ENCODE results near the gene WDR33.

Gene WDR33

DNA sequence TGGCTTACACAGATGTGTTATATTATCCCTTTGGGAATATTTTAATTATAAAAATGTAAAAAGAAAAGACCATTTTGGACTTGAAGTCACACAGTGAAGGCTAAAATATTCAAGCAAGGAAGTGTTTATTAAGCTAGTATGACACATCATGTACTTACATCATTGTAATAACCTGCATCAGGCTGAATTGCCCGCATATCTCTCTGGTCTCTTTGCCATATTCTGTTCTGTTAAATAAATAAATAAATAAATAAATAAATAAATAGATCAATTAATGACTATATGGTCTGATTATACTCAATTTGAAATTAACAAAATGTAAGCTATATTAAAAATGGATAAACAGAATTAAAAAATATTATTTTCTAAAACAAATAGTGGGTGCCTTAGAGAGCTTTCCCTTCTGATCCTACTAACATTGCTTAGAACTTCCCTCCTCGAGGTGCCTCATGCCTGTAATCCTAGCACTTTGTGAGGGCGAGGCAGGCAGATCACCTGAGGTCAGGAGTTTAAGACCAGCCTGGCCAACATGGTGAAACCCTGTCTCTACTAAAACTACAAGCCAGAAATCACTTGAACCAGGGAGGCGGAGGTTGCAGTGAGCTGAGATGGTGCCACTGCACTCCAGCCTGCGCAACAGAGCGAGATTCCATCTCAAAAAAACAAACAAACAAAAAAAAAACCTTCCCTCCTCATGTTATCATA is 42.0 kb downstream of the WDR33 start:
- ChIA-PET POLR2A (no interaction called here), CTCF (interaction anchor here (1.1 kb wide), 1 partner anchor 95 kb away, joined by 3 read pairs; no protein-coding TSS in a partner anchor)
- Histone ChIP-seq H3K27ac (ENCODE audit: extremely low read depth, low read depth, low read length) (no peak overlapping the region), H3K36me3 (ENCODE audit: control insufficient read depth in 2 of 2, insufficient read depth in 1 of 2, low read length in 2 of 2) (peaks cover 51 to 56% of the 10 kb centered on the region in 2 experiments), H3K4me3 (ENCODE audit: low read depth, low read length) (no peak overlapping the region), H3K9me3 (ENCODE audit: control insufficient read depth, insufficient read depth, low read depth, low read length) (no peaks in the 10 kb centered on the region), H3K4me1 (ENCODE audit: control insufficient read depth, insufficient read depth, low read length) (peaks cover 3% of the 10 kb centered on the region)
- TF ChIP-seq PRDM10 (tag by site-specific recombination; IDR thresholded peaks at IDR 0.05): no peak
- no peak for TF ChIP-seq SP3 (tag by site-specific recombination; IDR thresholded peaks at IDR 0.05)
- TF ChIP-seq ZNF266 (tag by site-specific recombination; IDR thresholded peaks at IDR 0.05; ENCODE audit: low read depth): peak; percentile 28; the same call in 1 of the 2 replicates
- no peak for TF ChIP-seq ZNF596 (tag by site-specific recombination; IDR thresholded peaks at IDR 0.05)
- no peak for TF ChIP-seq ZNF48 (tag by site-specific recombination; IDR thresholded peaks at IDR 0.05)
- TF ChIP-seq, protein P1, sequence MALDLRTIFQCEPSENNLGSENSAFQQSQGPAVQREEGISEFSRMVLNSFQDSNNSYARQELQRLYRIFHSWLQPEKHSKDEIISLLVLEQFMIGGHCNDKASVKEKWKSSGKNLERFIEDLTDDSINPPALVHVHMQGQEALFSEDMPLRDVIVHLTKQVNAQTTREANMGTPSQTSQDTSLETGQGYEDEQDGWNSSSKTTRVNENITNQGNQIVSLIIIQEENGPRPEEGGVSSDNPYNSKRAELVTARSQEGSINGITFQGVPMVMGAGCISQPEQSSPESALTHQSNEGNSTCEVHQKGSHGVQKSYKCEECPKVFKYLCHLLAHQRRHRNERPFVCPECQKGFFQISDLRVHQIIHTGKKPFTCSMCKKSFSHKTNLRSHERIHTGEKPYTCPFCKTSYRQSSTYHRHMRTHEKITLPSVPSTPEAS (tag by site-specific recombination; IDR thresholded peaks at IDR 0.05): no peak
- TF ChIP-seq EGR2 (tag by site-specific recombination; IDR thresholded peaks at IDR 0.05; ENCODE audit: low read depth): no peak
- TF ChIP-seq ZNF202 (tag by site-specific recombination; IDR thresholded peaks at IDR 0.05; ENCODE audit: borderline replicate concordance): peak; percentile 53; the same call in 1 of the 2 replicates
- no peak for TF ChIP-seq ZNF155 (tag by site-specific recombination; IDR thresholded peaks at IDR 0.05)
- peak; percentile 45; the same call in 1 of the 2 replicates for TF ChIP-seq ZNF600 (tag by site-specific recombination; IDR thresholded peaks at IDR 0.05)
- TF ChIP-seq ZNF654 (tag by site-specific recombination; IDR thresholded peaks at IDR 0.05; ENCODE audit: low read depth): peak; percentile 38; the same call in 1 of the 2 replicates
- no peak for TF ChIP-seq ZNF138 (tag by site-specific recombination; IDR thresholded peaks at IDR 0.05; ENCODE audit: borderline replicate concordance)
- no peak for TF ChIP-seq TRIM28 (IDR thresholded peaks at IDR 0.05; ENCODE audit: borderline replicate concordance, low read length)
- TF ChIP-seq ZNF768 (tag by site-specific recombination; IDR thresholded peaks at IDR 0.05): no peak
- peak; percentile 93; the same call in 1 of the 2 replicates for TF ChIP-seq ZNF394 (tag by site-specific recombination; IDR thresholded peaks at IDR 0.05; ENCODE audit: borderline replicate concordance)
- TF ChIP-seq ZNF248 (tag by site-specific recombination; IDR thresholded peaks at IDR 0.05): no peak
- TF ChIP-seq ZNF580 (tag by site-specific recombination; IDR thresholded peaks at IDR 0.05): no peak
- TF ChIP-seq, protein P2, sequence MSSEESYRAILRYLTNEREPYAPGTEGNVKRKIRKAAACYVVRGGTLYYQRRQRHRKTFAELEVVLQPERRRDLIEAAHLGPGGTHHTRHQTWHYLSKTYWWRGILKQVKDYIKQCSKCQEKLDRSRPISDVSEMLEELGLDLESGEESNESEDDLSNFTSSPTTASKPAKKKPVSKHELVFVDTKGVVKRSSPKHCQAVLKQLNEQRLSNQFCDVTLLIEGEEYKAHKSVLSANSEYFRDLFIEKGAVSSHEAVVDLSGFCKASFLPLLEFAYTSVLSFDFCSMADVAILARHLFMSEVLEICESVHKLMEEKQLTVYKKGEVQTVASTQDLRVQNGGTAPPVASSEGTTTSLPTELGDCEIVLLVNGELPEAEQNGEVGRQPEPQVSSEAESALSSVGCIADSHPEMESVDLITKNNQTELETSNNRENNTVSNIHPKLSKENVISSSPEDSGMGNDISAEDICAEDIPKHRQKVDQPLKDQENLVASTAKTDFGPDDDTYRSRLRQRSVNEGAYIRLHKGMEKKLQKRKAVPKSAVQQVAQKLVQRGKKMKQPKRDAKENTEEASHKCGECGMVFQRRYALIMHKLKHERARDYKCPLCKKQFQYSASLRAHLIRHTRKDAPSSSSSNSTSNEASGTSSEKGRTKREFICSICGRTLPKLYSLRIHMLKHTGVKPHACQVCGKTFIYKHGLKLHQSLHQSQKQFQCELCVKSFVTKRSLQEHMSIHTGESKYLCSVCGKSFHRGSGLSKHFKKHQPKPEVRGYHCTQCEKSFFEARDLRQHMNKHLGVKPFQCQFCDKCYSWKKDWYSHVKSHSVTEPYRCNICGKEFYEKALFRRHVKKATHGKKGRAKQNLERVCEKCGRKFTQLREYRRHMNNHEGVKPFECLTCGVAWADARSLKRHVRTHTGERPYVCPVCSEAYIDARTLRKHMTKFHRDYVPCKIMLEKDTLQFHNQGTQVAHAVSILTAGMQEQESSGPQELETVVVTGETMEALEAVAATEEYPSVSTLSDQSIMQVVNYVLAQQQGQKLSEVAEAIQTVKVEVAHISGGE (tag by site-specific recombination; conservative IDR thresholded peaks at IDR 0.05; ENCODE audit: low read depth): peak; percentile 74
- no peak for TF ChIP-seq ZNF621 (tag by site-specific recombination; IDR thresholded peaks at IDR 0.05)
- TF ChIP-seq ZNF488 (tag by site-specific recombination; IDR thresholded peaks at IDR 0.05): no peak
- TF ChIP-seq FEZF1 (tag by site-specific recombination; IDR thresholded peaks at IDR 0.05): no peak
- TF ChIP-seq ZNF211 (tag by site-specific recombination; IDR thresholded peaks at IDR 0.05; ENCODE audit: low read depth): no peak
- TF ChIP-seq ZNF664 (tag by site-specific recombination; IDR thresholded peaks at IDR 0.05): peak; percentile 58; the same call in 1 of the 2 replicates
- no peak for TF ChIP-seq ZNF10 (tag by site-specific recombination; IDR thresholded peaks at IDR 0.05)
- TF ChIP-seq, protein P3, sequence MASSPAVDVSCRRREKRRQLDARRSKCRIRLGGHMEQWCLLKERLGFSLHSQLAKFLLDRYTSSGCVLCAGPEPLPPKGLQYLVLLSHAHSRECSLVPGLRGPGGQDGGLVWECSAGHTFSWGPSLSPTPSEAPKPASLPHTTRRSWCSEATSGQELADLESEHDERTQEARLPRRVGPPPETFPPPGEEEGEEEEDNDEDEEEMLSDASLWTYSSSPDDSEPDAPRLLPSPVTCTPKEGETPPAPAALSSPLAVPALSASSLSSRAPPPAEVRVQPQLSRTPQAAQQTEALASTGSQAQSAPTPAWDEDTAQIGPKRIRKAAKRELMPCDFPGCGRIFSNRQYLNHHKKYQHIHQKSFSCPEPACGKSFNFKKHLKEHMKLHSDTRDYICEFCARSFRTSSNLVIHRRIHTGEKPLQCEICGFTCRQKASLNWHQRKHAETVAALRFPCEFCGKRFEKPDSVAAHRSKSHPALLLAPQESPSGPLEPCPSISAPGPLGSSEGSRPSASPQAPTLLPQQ (tag by site-specific recombination; IDR thresholded peaks at IDR 0.05): no peak
- peak; percentile 63; the same call in 1 of the 2 replicates for TF ChIP-seq ZNF560 (tag by site-specific recombination; IDR thresholded peaks at IDR 0.05; ENCODE audit: borderline replicate concordance)
- TF ChIP-seq ZNF473 (tag by site-specific recombination; IDR thresholded peaks at IDR 0.05): no peak

Measured in HEK293 (cell line).